Endothelial cell of umbilical vein (primary cell): ENCODE data around the gene FREM3. TPM values are rescaled to one million over a fixed set of nuclear protein-coding genes. Genes with fewer than 3 reads are reported as not detected.
A peak's percentile ranks its signal among the peaks of the same experiment; 100 is the strongest.

Source experiments
- BruUV-seq: library from RNA; stranded (reverse); fragments of 400-500 nt; replicated peaks from 2 replicates; lab custom pipeline; 2021; lab: Mats Ljungman, UMichigan
- CTCF ChIA-PET: fragments of 300-600, 350-600 bp; sonication (Branson Sonifier 250); formaldehyde crosslinking; loops from one replicate; lab custom pipeline; 2021; ENCODE audit warnings: antibody characterized with exemption, inconsistent platforms; lab: Charles Lee
- POLR2A ChIA-PET: fragments of 300-600, 350-600 bp; sonication (Branson Sonifier 250); formaldehyde crosslinking; loops from one replicate; lab custom pipeline; 2021; ENCODE audit warnings: antibody characterized with exemption, inconsistent platforms; lab: Charles Lee
- DNase-seq: peaks from one replicate; pipeline ENCODE4 v3.0.0-alpha.2; 2011; ENCODE audit warnings: low read depth, low spot score
- FAIRE-seq: peaks from 2 replicates; lab custom pipeline; 2011; peaks lifted over from hg19 to GRCh38; lab: Jason Lieb, UNC
- H2AFZ ChIP-seq: 2 replicates; pipeline ENCODE4 v1.6.0; 2012; ENCODE audit warnings: low read depth, low read length, control low read depth, inconsistent platforms
- H3K27ac ChIP-seq: 2 replicates; pipeline ENCODE4 v1.5.1; 2011; ENCODE audit warnings: low read depth, mild to moderate bottlenecking, control low read depth, low read length, moderate library complexity; ENCODE audit not compliant: insufficient read depth
- H3K27me3 ChIP-seq, 2 experiments: 2 replicates each; pipeline versions ENCODE4 v1.6.0 to v1.6.1; 2011; ENCODE audit warnings: low read length in 2 of 2, mixed read lengths in 1 of 2; ENCODE audit not compliant: control insufficient read depth in 2 of 2, insufficient read depth in 2 of 2
- H3K36me3 ChIP-seq, 2 experiments: 2 replicates in 1 of 2; 3 replicates in 1 of 2; pipeline ENCODE4 v1.5.1; 2011; ENCODE audit warnings: low read length in 2 of 2, mild to moderate bottlenecking in 1 of 2, moderate library complexity in 1 of 2; ENCODE audit not compliant: control insufficient read depth in 2 of 2, insufficient read depth in 2 of 2; ENCODE audit errors: extremely low read depth in 1 of 2
- H3K4me1 ChIP-seq: 3 replicates; pipeline ENCODE4 v1.5.1; 2011; ENCODE audit warnings: mild to moderate bottlenecking, low read length; ENCODE audit not compliant: control insufficient read depth, insufficient read depth; ENCODE audit errors: extremely low read depth
- H3K4me2 ChIP-seq: 2 replicates; pipeline ENCODE4 v1.6.1; 2011; ENCODE audit warnings: low read length, control low read depth, mixed read lengths; ENCODE audit not compliant: insufficient read depth
- H3K4me3 ChIP-seq, 3 experiments: fragments of 200-600 bp in 1 of 3; sonication (generic), shearing (Covaris generic) in 1 of 3; replicated peaks in 1 of 3; 2 replicates each; pipeline ENCODE4 v1.5.1; 2011 to 2016; ENCODE audit warnings: control low read depth in 3 of 3, low read length in 3 of 3, mild to moderate bottlenecking in 2 of 3, inconsistent platforms in 1 of 3, low read depth in 1 of 3, moderate library complexity in 1 of 3; ENCODE audit not compliant: insufficient read depth in 1 of 3
- H3K79me2 ChIP-seq: 2 replicates; pipeline ENCODE4 v1.6.0; 2012; ENCODE audit warnings: low read length, inconsistent platforms; ENCODE audit not compliant: control insufficient read depth, insufficient read depth
- H3K9ac ChIP-seq: replicated peaks from 2 replicates; pipeline ENCODE3; 2011; ENCODE audit warnings: low read length, control low read depth; ENCODE audit not compliant: insufficient read depth; ENCODE audit errors: extremely low read depth
- H3K9me1 ChIP-seq: replicated peaks from 3 replicates; pipeline ENCODE4 v1.6.0; 2011; ENCODE audit warnings: mild to moderate bottlenecking, low read length; ENCODE audit not compliant: control insufficient read depth, insufficient read depth; ENCODE audit errors: extremely low read depth
- H3K9me3 ChIP-seq: replicated peaks from 2 replicates; pipeline ENCODE4 v1.5.1; 2012; ENCODE audit warnings: low read length, inconsistent platforms; ENCODE audit not compliant: control insufficient read depth, insufficient read depth
- H4K20me1 ChIP-seq: replicated peaks from 2 replicates; pipeline ENCODE3; 2011; ENCODE audit warnings: mild to moderate bottlenecking, low read length; ENCODE audit not compliant: control insufficient read depth, insufficient read depth; ENCODE audit errors: extremely low read depth
- CTCF ChIP-seq, 2 donors: IDR thresholded peaks; 1 replicate in 1 of 2; 2 replicates in 1 of 2; pipeline ENCODE4 v1.5.1; 2011; ENCODE audit warnings: low read length in 2 of 2, mild to moderate bottlenecking in 2 of 2, moderate library complexity in 2 of 2, control low read depth in 1 of 2, inconsistent platforms in 1 of 2, low read depth in 1 of 2; ENCODE audit not compliant: insufficient read depth in 1 of 2; ENCODE audit errors: extremely low read depth in 1 of 2
- EZH2 ChIP-seq: IDR thresholded peaks from 2 replicates; pipeline ENCODE4 v1.6.1; 2012; ENCODE audit warnings: borderline replicate concordance, low read depth, mild to moderate bottlenecking, moderate library complexity, low read length, inconsistent platforms; ENCODE audit not compliant: severe bottlenecking
- FOS ChIP-seq: IDR thresholded peaks from 2 replicates; pipeline ENCODE4 v1.6.1; 2011; ENCODE audit warnings: mild to moderate bottlenecking, low read length, moderate library complexity, borderline replicate concordance; ENCODE audit not compliant: insufficient read depth
- GATA2 ChIP-seq: IDR thresholded peaks from 2 replicates; pipeline ENCODE4 v1.7.0; 2011; ENCODE audit warnings: low read depth, mild to moderate bottlenecking, moderate library complexity, mixed read lengths, low read length; ENCODE audit not compliant: insufficient read length, insufficient read depth
- JUN ChIP-seq: IDR thresholded peaks from 2 replicates; pipeline ENCODE4 v1.6.1; 2011; ENCODE audit warnings: borderline replicate concordance, low read depth; ENCODE audit not compliant: insufficient read length, insufficient read depth
- MAX ChIP-seq: IDR thresholded peaks from 2 replicates; pipeline ENCODE4 v1.6.1; 2011; ENCODE audit not compliant: insufficient read depth, insufficient read length
- MYC ChIP-seq: IDR thresholded peaks from one replicate; pipeline ENCODE4 v1.6.1; 2011; ENCODE audit warnings: mild to moderate bottlenecking, low read depth, low read length
- POLR2A ChIP-seq: IDR thresholded peaks from 2 replicates; pipeline ENCODE4 v1.6.1; 2012; ENCODE audit warnings: low read depth, mild to moderate bottlenecking, control low read depth, low read length
- POLR2AphosphoS5 ChIP-seq: IDR thresholded peaks from 2 replicates; pipeline ENCODE4 v1.6.1; 2012; ENCODE audit warnings: low read depth, mild to moderate bottlenecking, control low read depth, low read length, moderate library complexity; ENCODE audit not compliant: insufficient read depth
- dilution Hi-C: fragments of 300-500 bp; cut with MboI; formaldehyde crosslinking; loops from one replicate; pipeline ENCODE4 v1.15.0; 2019; ENCODE audit warnings: low sequenced_read_pairs; ENCODE audit not compliant: extremely low pct_ligation_motif_present
- intact Hi-C: fragments of 100-400 bp; cut with micrococcal nuclease; formaldehyde crosslinking; loops from one replicate; pipeline ENCODE4 v1.10.0; 2022
- polyA plus RNA-seq, 4 experiments: library from polyadenylated mRNA; depleted of rRNA in 3 of 4; stranded (reverse) in 3 of 4; unstranded in 1 of 4; fragments of >200 nt; gene quantifications; 2 replicates each; pipeline versions ENCODE4 v1.2.1 to v1.2.3, GENCODE V29; 2011 to 2012; ENCODE audit warnings: missing spikeins in 1 of 4
- total RNA-seq: library from RNA; stranded (reverse); gene quantifications from 2 replicates; pipeline ENCODE4 v1.2.3, GENCODE V29; 2021

The FREM3 gene
- total and polyA plus RNA-seq, 2 donors (not counting 3 experiments of a cell fraction or from before 2014, with no cell fraction given): 0.04 to 0.08 TPM

GRCh38 chr4:143581331-143581946, 119.0 kb downstream of the FREM3 start:
- Histone ChIP-seq H3K27ac (no peak overlapping the region), H3K4me3 (no peak overlapping the region), H3K4me2 (no peak overlapping the region), H3K79me2 (no peaks in the 10 kb centered on the region), H3K9ac (no peak overlapping the region), H3K27me3 (no peaks in the 10 kb centered on the region), H4K20me1 (no peaks in the 10 kb centered on the region), H2AFZ (no peak overlapping the region), H3K36me3 (no peaks in the 10 kb centered on the region), H3K4me1 (peaks cover 10% of the 10 kb centered on the region), H3K9me1 (no peaks in the 10 kb centered on the region), H3K9me3 (no peaks in the 10 kb centered on the region)
- no TSS peak for BruUV-seq
- dilution Hi-C loops: no loop called here
- DNase-seq (peak; percentile 47), FAIRE-seq (no peak)
- TF ChIP-seq GATA2 (no peak), MYC (no peak), POLR2A (no peak), MAX (no peak), CTCF (IDR thresholded peaks at IDR 0.05; ENCODE audit: extremely low read depth in 1 of 2, insufficient read depth in 1 of 2, low read depth in 1 of 2, low read length in 2 of 2) (no peak), FOS (no peak), POLR2AphosphoS5 (no peak), EZH2 (no peak), JUN (no peak)
- POLR2A ChIA-PET: no interaction called here
- CTCF ChIA-PET: interaction anchor here (0.8 to 2.9 kb wide), 6 partner anchors 8 to 146 kb away, joined by 3 to 11 read pairs (median 3); no protein-coding TSS in a partner anchor
- intact Hi-C loops: no loop called here
